Muscle layer of duodenum (tissue), 2 donors: Measurements from ENCODE around the gene CHMP2B.
A peak's percentile ranks its signal among the peaks of the same experiment; 100 is the strongest.

ENCODE experiments used
- H3K27ac ChIP-seq: one replicate; pipeline ENCODE4 v1.7.0; 2013; ENCODE audit warnings: mild to moderate bottlenecking, low read length
- H3K27me3 ChIP-seq: one replicate; pipeline ENCODE4 v1.7.0; 2013; ENCODE audit warnings: low read depth, mild to moderate bottlenecking, control low read depth, low read length
- H3K36me3 ChIP-seq, 2 donors: one replicate each; pipeline ENCODE4 v1.7.0; 2013; ENCODE audit warnings: low read length in 2 of 2, control low read depth in 1 of 2, mild to moderate bottlenecking in 1 of 2; ENCODE audit not compliant: insufficient read depth in 2 of 2, control insufficient read depth in 1 of 2
- H3K4me1 ChIP-seq, 2 donors: one replicate each; pipeline ENCODE4 v1.7.0; 2013; ENCODE audit warnings: low read length in 2 of 2, mild to moderate bottlenecking in 2 of 2, control low read depth in 1 of 2, moderate library complexity in 1 of 2; ENCODE audit not compliant: insufficient read depth in 2 of 2, control insufficient read depth in 1 of 2
- H3K4me3 ChIP-seq, 2 donors: one replicate each; pipeline ENCODE4 v1.7.0; 2013; ENCODE audit warnings: low read length in 2 of 2, low read depth in 1 of 2, mild to moderate bottlenecking in 1 of 2
- H3K9me3 ChIP-seq, 2 donors: one replicate each; pipeline ENCODE4 v1.7.0; 2013; ENCODE audit warnings: low read length in 2 of 2, control low read depth in 1 of 2, mild to moderate bottlenecking in 1 of 2; ENCODE audit not compliant: control insufficient read depth in 1 of 2
- donor health status: healthy.

CHMP2B gene

GRCh38 chr3:87200060-87200647 lies 27.0 kb upstream of the CHMP2B start:
- H3K9me3 ChIP-seq = peaks cover 0 to 4% of the 10 kb centered on the region in 2 donors
- H3K4me3 ChIP-seq = no peak overlapping the region
- H3K27ac ChIP-seq = no peak overlapping the region
- H3K27me3 ChIP-seq = no peaks in the 10 kb centered on the region
- H3K36me3 ChIP-seq = no peaks in the 10 kb centered on the region
- H3K4me1 ChIP-seq = peaks cover 0 to 5% of the 10 kb centered on the region in 2 donors

GRCh38 chr3:87201727-87202126 lies 25.4 kb upstream of the CHMP2B start:
- H3K4me1 ChIP-seq = peaks cover 0 to 5% of the 10 kb centered on the region in 2 donors
- H3K9me3 ChIP-seq = no peaks in the 10 kb centered on the region
- H3K27ac ChIP-seq = no peak overlapping the region
- H3K36me3 ChIP-seq = no peaks in the 10 kb centered on the region
- H3K27me3 ChIP-seq = no peaks in the 10 kb centered on the region
- H3K4me3 ChIP-seq = no peak overlapping the region

DNA sequence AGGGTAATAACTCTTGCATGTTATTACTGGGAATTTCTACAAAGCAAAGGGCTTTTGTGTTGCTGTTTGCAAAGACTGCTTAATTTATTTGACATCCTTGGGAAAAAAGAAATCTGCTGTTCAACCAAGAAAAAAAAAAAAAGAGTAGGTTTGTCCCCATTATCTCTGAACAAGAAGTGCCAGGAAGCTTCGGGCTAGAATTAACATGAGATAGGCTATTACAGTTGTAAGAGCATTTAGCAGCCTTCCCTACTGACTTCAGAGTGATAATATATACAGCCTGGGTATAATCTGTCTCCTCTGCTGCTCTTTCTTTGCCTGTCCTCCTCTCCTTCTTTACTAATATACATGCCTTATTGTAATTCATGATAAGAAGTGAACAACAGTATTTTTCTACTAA lies 23.3 kb upstream of the CHMP2B start:
- H3K36me3 ChIP-seq = no peaks in the 10 kb centered on the region
- H3K27ac ChIP-seq = no peak overlapping the region
- H3K9me3 ChIP-seq = no peaks in the 10 kb centered on the region
- H3K27me3 ChIP-seq = no peaks in the 10 kb centered on the region
- H3K4me1 ChIP-seq = no peaks in the 10 kb centered on the region
- H3K4me3 ChIP-seq = no peak overlapping the region

DNA sequence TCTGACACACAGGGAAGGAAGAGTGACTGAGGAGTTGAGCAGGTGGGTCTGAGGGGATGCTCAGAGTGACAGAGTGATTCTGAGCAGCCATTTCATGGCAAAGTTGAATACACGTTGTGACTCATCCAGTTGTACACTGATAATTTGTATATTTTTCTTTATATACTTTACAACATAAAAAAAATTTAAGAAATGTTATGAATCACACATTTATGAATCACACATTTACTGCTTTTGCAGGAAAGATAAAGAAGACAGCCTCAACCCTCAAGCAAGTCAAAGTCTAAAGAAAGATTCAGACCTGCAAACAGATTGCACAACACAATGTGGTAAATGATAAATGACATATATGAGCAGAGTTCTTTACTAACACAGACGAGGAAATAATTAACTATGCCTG lies 21.0 kb upstream of the CHMP2B start:
- Histone ChIP-seq H3K27ac (no peak overlapping the region), H3K4me1 (no peaks in the 10 kb centered on the region)

DNA sequence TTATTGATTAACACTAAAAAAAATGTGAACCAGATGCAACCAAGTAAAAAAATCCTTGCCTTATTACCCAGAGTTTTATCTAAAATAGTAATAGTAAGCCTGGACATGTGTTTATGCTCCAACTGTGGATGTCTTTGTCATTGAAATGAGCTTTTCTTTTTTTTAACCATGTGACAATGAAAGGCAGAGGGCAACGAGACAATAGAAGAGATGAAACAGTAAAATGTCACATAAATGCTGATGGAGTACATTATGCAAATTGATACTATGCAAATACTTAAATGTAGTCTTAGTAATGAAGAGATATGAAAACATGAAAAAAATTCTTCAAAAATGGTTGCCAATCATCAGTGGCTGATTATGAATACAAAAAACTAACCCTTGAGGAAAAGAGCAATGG lies 20.5 kb upstream of the CHMP2B start:
- Histone ChIP-seq H3K27ac (no peak overlapping the region), H3K4me3 (no peak overlapping the region), H3K4me1 (no peaks in the 10 kb centered on the region), H3K9me3 (no peaks in the 10 kb centered on the region), H3K36me3 (no peaks in the 10 kb centered on the region), H3K27me3 (no peaks in the 10 kb centered on the region)

More for the DNA sequence above, 21.0 kb upstream of the CHMP2B start:
- no peaks in the 10 kb centered on the region for H3K9me3 ChIP-seq
- no peaks in the 10 kb centered on the region for H3K36me3 ChIP-seq
- H3K4me3 ChIP-seq = no peak overlapping the region
- H3K27me3 ChIP-seq = no peaks in the 10 kb centered on the region

- Histone ChIP-seq H3K9me3 (no peaks in the 10 kb centered on the region), H3K27ac (no peak overlapping the region), H3K4me3 (no peak overlapping the region), H3K27me3 (no peaks in the 10 kb centered on the region), H3K4me1 (no peaks in the 10 kb centered on the region), H3K36me3 (no peaks in the 10 kb centered on the region)
Observed at GRCh38 chr3:87207460-87207859, 19.6 kb upstream of the CHMP2B start.

GRCh38 chr3:87209111-87209510 lies 18.0 kb upstream of the CHMP2B start:
- H3K27me3 ChIP-seq = no peaks in the 10 kb centered on the region
- H3K9me3 ChIP-seq = no peaks in the 10 kb centered on the region
- H3K27ac ChIP-seq = no peak overlapping the region
- H3K4me3 ChIP-seq = no peak overlapping the region
- H3K36me3 ChIP-seq = no peaks in the 10 kb centered on the region
- no peaks in the 10 kb centered on the region for H3K4me1 ChIP-seq

DNA sequence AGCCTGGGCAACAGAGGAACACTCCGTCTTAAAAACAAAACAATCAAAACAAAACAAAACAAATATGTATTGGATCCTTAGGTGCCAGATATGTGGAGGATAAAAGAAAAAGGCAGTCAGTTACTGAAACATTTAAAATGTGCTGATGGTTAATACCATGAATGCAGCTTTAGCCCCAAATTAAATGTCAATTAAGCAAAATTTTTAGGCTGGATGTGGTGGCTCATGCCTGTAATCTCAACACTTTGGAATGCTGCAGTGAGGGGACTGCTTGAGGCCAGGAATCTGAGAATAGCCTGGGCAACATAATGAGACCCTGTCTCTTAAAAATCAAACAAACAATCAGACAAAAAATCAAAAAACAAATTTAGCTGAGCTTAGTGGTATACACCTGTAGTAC lies 8.5 kb upstream of the CHMP2B start:
- H3K9me3 ChIP-seq = no peaks in the 10 kb centered on the region
- H3K36me3 ChIP-seq = no peaks in the 10 kb centered on the region
- no peak overlapping the region for H3K4me3 ChIP-seq
- H3K27ac ChIP-seq = no peak overlapping the region
- H3K27me3 ChIP-seq = no peaks in the 10 kb centered on the region
- no peaks in the 10 kb centered on the region for H3K4me1 ChIP-seq

DNA sequence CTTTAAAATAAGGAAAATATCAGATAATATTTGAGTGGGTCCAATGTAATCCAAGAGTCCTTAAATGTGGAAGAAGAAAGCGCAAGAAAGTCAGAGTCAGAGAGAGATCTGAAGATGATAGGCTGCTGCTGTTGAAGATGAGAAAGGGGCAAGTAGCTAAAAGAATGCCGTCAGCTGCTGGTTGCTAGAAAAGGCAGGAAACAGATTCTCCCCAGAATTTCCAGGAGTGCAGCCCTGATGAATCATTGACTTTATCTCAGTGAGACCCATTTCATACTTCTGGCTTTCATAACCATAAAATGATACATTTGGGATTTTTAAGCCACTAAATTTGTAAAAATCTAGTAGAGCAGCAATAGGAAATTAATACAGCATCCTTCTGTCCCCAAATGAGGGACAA lies 7.5 kb upstream of the CHMP2B start:
- Histone ChIP-seq H3K27me3 (no peaks in the 10 kb centered on the region), H3K36me3 (no peaks in the 10 kb centered on the region), H3K9me3 (no peaks in the 10 kb centered on the region), H3K27ac (no peak overlapping the region), H3K4me3 (no peak overlapping the region), H3K4me1 (no peaks in the 10 kb centered on the region)

GRCh38 chr3:87225659-87226058 lies 1.4 kb upstream of the CHMP2B start:
- H3K9me3 ChIP-seq = no peaks in the 10 kb centered on the region
- peak overlapping the region in 1 of 2 donors; percentile 92 for H3K4me3 ChIP-seq
- H3K4me1 ChIP-seq = peaks cover 8 to 19% of the 10 kb centered on the region in 2 donors

GRCh38 chr3:87227835-87228144 lies 681 bp downstream of the CHMP2B start:
- peaks cover 0 to 10% of the 10 kb centered on the region in 2 donors for H3K36me3 ChIP-seq
- H3K4me3 ChIP-seq = peak overlapping the region; percentile 92 to 93
- H3K27me3 ChIP-seq = no peaks in the 10 kb centered on the region
- no peaks in the 10 kb centered on the region for H3K9me3 ChIP-seq
- peak overlapping the region; percentile 91 for H3K27ac ChIP-seq
- H3K4me1 ChIP-seq = peaks cover 8 to 19% of the 10 kb centered on the region in 2 donors

More at GRCh38 chr3:87225659-87226058, 1.4 kb upstream of the CHMP2B start:
- Histone ChIP-seq H3K27me3 (no peaks in the 10 kb centered on the region), H3K36me3 (peaks cover 0 to 10% of the 10 kb centered on the region in 2 donors), H3K27ac (no peak overlapping the region)

DNA sequence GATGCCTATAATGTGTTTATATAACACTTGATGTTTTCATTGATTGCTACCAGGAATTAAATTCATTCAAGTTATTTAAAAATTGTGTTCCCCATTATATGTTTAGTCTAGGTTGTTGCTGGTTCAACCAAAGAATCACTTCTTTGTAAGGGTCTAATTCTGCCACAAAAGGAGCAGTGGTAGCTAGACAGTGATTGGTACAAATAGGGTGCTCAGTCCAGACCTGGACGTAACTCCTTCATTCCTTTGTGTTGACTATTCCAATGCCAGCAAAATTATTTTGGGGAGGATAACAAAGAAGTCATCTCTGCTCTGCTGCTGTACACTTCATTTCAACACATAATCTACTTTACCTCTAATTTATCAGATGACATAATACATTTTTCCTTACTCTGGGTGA lies 1.2 kb downstream of the CHMP2B start:
- Histone ChIP-seq H3K4me1 (peaks cover 8 to 19% of the 10 kb centered on the region in 2 donors), H3K36me3 (peaks cover 0 to 10% of the 10 kb centered on the region in 2 donors), H3K9me3 (no peaks in the 10 kb centered on the region), H3K27me3 (no peaks in the 10 kb centered on the region), H3K27ac (no peak overlapping the region), H3K4me3 (peak overlapping the region; percentile 92 to 93)
